Stimulated activated naive CD4-positive, alpha-beta T cell (primary cell): ENCODE measurements around the gene PGBD5.
"Not testable (repeated sequence)": the region's sequence is repeated elsewhere in the genome, so short reads cannot be mapped to it uniquely, and the experiment has no call there.

Experiments used
- DNase-seq, 6 experiments: peaks; one replicate each; lab custom pipeline; 2025; lab: John Stamatoyannopoulos, UW

Gene PGBD5

GRCh38 chr1:230424391-230425251 lies 1.5 kb downstream of the PGBD5 start:
- DNase-seq: no peak

GRCh38 chr1:230423951-230424350 lies 2.2 kb downstream of the PGBD5 start:
- no peak for DNase-seq

- no peak for DNase-seq
Observed at GRCh38 chr1:230423261-230423660, 2.9 kb downstream of the PGBD5 start.

DNA sequence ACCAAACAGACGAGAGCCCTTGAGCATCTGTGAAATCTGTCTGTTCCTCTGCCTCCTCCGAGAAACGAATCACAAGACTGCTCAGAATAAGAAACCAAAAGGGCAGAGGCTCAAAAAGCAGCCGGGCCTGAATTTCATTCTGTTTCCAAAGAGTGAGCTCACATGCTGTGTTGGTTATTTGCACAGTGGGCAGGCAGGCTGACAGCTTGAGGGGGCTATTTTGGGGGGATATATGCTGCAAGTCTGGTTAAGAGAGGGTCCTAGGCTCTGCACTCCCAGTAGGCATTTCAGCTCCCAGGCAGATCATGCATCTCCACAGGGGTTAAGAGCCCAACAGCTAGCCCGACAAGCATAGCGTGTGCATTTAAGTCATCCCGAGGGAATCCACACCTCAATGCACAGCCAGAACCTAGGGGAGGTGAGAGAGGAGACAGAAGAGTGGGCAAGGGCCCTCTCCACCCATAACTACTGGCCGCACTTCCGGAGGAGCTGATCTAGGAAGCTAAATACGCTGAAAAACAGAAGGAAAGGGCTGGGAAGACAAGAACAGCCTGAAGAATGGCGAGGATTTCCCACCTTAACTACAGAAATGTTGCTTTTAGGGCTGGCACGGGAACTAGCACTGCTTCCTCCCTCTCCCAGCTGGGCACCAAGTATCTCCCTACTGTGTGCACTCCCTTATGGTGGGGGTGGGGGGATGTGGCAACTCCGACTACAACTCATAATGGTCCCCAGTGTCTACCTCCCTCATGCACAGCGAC lies 3.7 kb downstream of the PGBD5 start:
- DNase-seq: no peak

GRCh38 chr1:230421481-230421880 lies 4.7 kb downstream of the PGBD5 start:
- no peak for DNase-seq

DNA sequence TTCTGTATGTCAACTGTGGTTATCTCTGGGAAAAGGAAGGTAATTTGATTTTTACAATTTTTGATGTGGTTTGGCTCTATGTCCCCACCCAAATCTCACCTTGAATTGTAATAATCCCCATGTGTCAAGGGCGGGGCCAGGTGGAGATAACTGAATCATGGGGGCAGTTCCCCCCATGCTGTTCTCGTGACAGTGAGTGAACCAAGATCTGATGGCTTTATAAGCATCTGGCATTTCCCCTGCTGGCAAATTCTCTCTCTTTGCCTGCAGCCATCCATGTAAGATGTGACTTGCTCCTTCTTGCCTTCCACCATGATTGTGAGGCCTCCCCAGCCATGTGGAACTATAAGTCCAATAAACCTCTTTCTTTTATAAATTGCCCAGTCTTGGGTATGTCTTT lies 5.8 kb downstream of the PGBD5 start:
- not testable (repeated sequence) for DNase-seq

GRCh38 chr1:230416430-230416829 lies 9.7 kb downstream of the PGBD5 start:
- no peak for DNase-seq

GRCh38 chr1:230415405-230416132 lies 10.6 kb downstream of the PGBD5 start:
- DNase-seq: no peak

DNA sequence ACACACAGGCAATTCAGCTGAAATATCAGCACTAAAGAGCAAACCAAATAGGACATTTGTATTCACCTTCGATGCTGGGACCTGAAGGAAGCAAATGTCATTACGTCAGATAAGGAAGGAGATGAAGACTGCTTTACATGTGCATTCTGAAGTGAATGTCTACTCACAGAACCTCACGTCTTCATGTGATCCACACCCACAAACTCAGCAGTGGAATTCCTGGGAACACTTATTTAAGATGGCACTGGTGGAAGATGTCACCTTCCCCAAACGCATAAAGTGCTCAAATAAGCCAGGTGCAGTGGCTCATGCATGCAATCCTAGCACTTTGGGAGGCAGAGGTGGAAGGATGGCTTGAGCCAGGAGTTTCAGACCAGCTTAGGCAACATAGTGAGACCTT lies 11.4 kb downstream of the PGBD5 start:
- DNase-seq: no peak

DNA sequence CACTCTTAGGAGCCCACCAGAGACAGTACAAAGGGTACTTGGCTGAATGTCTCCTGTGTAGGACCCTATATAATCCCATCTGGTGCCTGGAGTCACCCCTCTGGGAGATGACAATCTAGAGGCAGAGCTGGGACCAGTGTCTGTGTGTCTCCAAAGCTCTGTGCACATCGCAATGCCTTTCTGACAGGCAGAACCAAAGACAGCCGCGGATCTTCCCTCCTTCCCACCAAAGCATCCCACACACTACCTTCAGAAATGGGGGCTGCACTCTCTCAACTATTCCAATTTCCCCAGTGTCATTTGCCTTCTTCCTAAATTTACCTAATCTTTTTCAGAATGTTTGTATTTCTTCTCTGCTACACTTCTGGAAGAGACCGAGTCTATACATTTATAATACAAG lies 12.0 kb downstream of the PGBD5 start:
- no peak for DNase-seq

DNA sequence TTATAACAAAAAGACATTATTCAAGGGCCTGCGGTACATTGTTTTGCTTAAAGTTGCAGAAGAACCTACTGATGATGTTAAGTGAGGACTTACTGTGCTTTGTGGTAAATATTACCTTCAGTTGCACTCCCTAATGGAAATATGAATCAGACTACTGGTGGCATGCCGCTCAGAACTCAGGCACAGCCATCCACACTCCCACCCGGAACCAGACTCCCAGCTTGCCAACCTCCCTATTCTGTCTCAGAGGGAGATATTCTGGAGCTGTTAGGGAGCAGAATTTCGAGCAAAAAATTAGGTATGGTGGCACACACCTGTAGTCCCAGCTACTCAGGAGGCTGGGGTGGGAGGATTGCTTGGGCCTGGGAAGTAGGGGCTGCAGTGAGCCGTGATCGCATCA lies 13.1 kb downstream of the PGBD5 start:
- DNase-seq: no peak

GRCh38 chr1:230408971-230409370 lies 17.2 kb downstream of the PGBD5 start:
- DNase-seq: no peak

DNA sequence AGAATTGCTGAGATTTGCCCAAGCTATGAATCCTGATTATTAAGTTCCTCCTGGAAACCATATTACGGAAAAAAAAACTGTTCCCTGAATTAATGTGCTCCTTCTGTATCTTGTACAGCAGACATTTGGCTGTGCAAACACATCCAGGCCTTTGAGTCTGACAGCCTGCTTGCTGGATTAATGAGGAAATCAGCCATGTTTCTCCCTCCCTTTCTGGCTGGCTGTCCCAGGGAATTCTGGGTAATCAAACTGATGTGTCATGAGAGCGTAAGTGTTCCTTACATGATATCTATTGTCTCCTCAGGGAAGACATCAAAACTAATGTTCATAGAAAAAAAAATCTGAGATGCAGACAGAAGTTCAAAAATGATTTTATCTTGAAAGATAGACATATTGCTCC lies 18.8 kb downstream of the PGBD5 start:
- no peak for DNase-seq

- DNase-seq: not testable (repeated sequence)
Observed at GRCh38 chr1:230406727-230407126, 19.4 kb downstream of the PGBD5 start.

DNA sequence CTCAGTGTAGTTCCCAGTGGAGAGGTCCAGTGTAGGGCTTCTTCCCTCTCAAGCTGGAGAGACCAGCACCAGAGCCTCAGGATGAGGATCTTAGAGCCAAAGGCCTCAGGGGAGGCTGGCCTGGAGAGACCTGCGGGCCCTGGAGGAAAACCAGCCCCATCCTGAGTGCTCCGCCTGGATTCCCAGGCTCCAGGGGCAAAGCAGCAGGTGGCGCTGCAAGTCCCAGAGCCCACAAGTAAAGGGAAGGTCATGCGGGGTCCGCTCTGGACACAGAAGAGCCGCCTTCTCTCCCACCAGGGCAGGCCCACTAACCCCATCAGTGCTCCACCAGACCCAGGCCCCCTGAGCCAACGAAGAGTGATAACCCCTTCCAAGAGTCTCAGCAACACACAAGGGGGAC lies 22.7 kb downstream of the PGBD5 start:
- DNase-seq: no peak

- no peak for DNase-seq
Observed at GRCh38 chr1:230401763-230402294, 24.3 kb downstream of the PGBD5 start.

DNA sequence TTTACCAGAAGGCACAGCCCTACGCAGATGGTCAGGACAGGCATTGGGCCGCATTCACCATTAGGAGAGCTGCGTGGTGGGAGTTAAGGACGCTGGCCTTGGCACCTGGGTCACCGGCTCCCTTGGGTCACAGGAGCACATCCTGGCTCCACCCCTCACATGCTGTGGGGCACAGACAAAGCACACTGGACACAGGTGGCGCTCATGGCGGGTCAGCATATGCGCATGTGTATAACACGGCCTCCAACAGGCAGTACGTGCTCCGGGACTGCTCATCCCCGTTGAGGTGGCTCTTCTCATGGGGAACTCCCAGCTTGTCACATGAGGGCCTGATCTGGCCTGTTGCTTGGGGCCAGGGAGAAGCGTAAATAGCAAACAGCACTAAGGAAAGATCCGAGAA lies 25.0 kb downstream of the PGBD5 start:
- DNase-seq: no peak

DNA sequence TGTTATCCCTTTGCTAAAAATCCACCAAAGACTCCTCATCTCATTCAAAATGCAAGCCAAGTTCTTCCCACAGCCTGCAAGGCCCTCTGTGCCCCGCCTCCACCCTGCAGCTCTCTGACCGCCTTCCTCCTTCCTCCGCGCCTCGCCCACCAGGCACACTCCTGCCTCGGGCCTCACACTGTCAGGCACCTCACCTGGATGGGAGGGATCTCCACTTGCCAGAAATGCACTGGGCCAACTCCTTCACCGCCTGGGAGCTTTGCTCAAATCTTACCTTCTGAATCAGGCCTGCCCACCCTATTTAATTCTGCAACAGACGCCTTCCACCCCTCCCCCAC lies 26.2 kb downstream of the PGBD5 start:
- no peak for DNase-seq

GRCh38 chr1:230399321-230400006 lies 26.7 kb downstream of the PGBD5 start:
- DNase-seq: no peak

DNA sequence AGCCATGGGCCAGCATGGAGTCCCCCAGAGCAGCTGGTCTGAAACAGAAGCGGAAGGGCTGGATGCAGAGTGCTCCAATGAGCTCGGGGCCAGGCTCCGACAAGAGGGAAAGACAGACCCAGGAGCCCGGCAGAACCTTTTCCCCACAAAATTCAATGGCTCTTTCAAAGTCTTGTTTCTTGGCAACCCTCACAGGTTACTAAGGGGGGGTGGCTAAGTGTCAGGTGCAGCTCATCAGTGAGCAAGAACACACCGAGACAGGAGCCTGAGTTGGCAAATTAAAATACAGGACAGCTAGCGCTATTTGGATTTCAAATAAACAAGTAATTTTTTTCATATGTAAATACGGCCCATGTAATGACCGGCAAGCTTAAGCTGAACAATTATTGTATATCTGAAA lies 27.3 kb downstream of the PGBD5 start:
- DNase-seq: no peak

DNA sequence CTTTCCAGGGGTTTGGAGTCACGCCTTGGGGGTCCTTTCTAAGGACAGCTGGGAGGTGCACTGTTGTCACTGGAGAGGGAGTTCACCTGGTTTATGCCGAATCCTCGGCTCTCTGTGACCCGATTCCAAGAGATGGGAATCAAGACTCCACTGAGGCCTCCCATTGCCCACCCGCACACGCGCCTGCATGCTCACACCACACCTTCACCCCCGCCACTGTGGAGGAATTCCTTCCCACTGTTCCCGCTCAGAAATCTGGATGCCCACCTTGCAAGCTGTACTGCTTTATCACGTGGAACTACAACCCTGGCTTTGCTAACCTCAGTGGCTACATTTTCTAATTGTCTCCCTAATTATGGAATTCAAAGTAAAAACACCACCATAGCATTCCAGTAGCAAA lies 29.2 kb downstream of the PGBD5 start:
- DNase-seq: no peak

- DNase-seq: no peak
Observed at GRCh38 chr1:230395932-230396331, 30.2 kb downstream of the PGBD5 start.
